GM10266 (cell line): ENCODE results near the gene ECSCR.
"Not testable (repeated sequence)": the region's sequence is repeated elsewhere in the genome, so short reads cannot be mapped to it uniquely, and the experiment has no call there.

Experiments used
- DNase-seq: peaks from one replicate; pipeline ENCODE4 v3.0.0; 2012; ENCODE audit errors: extremely low spot score
- CTCF ChIP-seq: IDR thresholded peaks from 2 replicates; pipeline ENCODE4 v1.5.1; 2012; ENCODE audit warnings: mild to moderate bottlenecking, low read depth; ENCODE audit not compliant: control insufficient read depth, insufficient read depth; ENCODE audit errors: missing control alignments

Gene ECSCR

GRCh38 chr5:139492700-139493192 is 30.2 kb upstream of the ECSCR start:
- no peak for TF ChIP-seq CTCF
- DNase-seq, result no peak

- no peak for DNase-seq
- no peak for TF ChIP-seq CTCF
Observed at GRCh38 chr5:139488260-139488659, 25.7 kb upstream of the ECSCR start.

GRCh38 chr5:139486201-139486600 is 23.7 kb upstream of the ECSCR start:
- DNase-seq, result no peak

GRCh38 chr5:139482890-139483208 is 20.3 kb upstream of the ECSCR start:
- DNase-seq, result not testable (repeated sequence)

More at GRCh38 chr5:139486201-139486600, 23.7 kb upstream of the ECSCR start:
- no peak for TF ChIP-seq CTCF

- TF ChIP-seq CTCF, result no peak
- DNase-seq, result no peak
Observed at GRCh38 chr5:139482050-139482889, 19.7 kb upstream of the ECSCR start, which contains the start of gene STING1. STING1 (minus strand) TSS chr5:139482758; CDS start chr5:139481704, 1,054 bp downstream.

GRCh38 chr5:139481580-139482049 is 19.1 kb upstream of the ECSCR start:
- DNase-seq, result no peak
- TF ChIP-seq CTCF, result no peak

- DNase-seq, result no peak
- no peak for TF ChIP-seq CTCF
Observed at GRCh38 chr5:139481122-139481533, 18.6 kb upstream of the ECSCR start.

GRCh38 chr5:139479729-139480128 is 17.2 kb upstream of the ECSCR start:
- DNase-seq, result not testable (repeated sequence)

- DNase-seq, result not testable (repeated sequence)
Observed at GRCh38 chr5:139478657-139479423, 16.3 kb upstream of the ECSCR start.
